Measurements from ENCODE around the gene HCFC1R1. TPM values are rescaled to one million over a fixed set of nuclear protein-coding genes. Genes with fewer than 3 reads are reported as not detected.

The HCFC1R1 gene, protein sequence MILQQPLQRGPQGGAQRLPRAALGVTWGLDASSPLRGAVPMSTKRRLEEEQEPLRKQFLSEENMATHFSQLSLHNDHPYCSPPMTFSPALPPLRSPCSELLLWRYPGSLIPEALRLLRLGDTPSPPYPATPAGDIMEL
- total RNA-seq = 27.3 and 35.7 TPM in 2 replicates

DNA sequence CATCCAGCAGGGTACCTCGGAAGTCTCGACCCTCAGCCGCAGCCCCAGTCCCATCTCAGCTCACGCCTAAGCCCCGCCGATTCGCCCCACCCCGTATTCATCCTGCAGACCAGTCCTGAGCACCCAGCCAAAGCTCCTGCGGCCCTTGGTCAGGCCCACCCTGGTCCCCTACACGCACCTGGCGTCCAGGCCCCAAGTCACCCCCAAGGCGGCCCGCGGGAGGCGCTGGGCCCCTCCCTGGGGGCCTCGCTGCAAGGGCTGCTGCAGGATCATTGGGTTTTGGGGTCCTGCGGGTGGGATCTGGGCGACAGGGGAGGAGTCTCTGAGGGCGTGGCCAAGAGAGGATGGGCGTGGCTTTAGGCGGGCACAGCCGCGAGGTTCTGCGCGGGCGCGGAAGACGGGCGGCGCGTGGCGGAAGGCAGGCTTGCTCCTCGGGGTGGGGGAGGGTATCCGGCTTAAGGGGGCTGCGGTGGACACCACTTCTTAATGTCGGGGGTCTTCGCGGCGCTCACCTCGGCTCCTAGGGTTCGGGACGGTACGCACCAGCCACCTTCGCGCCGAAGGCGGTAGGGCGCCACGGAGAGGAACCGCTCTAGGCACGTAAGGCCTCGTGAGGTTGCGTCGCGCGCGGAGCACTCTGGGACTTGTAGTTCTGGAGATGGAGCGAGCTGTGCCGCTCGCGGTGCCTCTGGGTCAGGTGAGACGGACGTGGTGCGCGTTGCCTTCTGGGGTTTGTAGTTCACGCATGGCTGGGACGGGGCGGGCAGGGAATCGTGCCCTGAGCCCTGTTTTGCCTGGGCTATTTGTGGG is at the start of gene HCFC1R1, which contains the start of gene THOC6:
HCFC1R1 (minus strand) TSS at position 274 of the 810 bp plus-strand sequence; CDS start at position 273, 1 bp downstream.
THOC6 (plus strand) TSS at position 367 of the 810 bp plus-strand sequence; CDS start at position 659, 292 bp downstream.

DNA sequence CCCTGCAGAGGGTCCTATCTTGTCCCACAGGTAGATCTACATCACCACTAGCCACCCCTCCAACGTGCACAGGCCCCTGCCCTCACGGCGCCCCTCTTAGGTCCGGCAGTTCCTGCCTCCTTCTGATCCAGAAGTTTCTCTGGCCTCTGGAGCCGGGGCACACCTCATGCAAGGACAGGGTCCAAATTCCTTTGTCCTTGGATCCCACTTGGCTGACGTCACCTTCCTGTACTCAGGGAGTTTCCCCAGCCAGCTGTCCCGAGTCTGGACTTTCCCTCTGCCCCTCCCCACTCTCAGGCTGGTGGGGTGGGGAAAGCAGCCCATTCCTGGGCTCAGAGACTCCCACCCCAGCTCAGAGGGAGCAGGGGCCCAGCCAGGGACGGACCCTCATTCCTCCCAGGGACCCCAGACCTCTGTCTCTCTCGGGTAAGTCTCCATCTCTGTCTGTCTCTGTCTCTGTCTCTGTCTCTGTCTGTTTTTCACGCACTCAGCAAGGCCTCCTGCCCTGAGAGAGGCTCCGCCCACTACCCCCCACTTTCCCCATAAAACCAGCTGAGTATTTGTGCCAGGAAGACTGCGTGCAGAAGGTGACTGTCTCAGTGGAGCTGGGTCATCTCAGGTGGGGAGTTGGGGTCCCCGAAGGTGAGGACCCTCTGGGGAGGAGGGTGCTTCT is 41.5 kb upstream of the HCFC1R1 start, which contains the start of gene IL32:
IL32 (plus strand) TSS at position 572 of the 673 bp plus-strand sequence. CDS start 172 bp downstream, outside the sequence.

DNA sequence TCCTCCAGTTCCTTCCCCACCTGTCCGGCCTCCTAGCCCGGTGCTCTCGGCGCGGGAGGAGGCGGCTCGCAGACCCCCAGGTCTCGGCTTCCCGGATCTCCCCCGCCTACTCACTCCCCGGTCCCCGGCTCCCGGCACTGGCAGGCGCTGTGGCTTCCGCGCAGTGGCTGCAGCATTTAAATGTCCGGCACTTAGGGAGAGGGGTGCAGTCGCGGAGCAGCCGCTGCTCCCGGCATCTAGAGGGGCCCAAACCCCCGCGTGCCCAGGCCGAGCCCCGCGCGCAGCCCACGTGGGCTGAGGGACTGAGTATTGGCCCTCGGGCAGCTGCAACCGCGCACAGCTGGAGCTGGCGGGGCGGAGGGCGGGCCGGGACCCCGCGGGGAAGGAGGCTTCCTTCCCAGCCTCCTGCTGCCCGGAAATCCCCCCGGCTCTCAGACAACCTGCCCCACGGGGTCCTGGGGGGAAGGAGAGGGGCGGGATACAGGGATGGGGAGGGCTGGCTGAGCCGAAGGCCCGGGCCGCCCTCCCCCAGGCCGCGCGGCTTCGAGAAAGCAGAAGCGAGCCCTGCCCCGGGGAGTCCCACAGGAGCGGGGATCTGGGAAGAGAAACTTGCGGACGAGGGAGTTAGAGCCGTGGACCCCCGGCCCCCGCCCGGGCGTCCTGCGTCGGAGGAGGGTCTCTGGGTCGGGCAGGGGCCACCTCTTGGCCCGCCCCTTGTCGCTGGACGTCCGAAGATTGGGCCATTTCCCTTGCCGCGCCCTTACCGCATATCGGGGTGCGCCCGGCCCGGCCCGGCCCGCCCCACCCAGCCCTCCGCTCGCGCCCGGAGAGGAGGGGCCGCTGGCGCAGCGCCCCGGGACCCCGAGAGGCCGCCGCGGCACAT is 22.3 kb upstream of the HCFC1R1 start, which contains the start of gene MMP25:
MMP25 (plus strand) TSS at position 804 of the 883 bp plus-strand sequence. CDS start 357 bp downstream, outside the sequence.

DNA sequence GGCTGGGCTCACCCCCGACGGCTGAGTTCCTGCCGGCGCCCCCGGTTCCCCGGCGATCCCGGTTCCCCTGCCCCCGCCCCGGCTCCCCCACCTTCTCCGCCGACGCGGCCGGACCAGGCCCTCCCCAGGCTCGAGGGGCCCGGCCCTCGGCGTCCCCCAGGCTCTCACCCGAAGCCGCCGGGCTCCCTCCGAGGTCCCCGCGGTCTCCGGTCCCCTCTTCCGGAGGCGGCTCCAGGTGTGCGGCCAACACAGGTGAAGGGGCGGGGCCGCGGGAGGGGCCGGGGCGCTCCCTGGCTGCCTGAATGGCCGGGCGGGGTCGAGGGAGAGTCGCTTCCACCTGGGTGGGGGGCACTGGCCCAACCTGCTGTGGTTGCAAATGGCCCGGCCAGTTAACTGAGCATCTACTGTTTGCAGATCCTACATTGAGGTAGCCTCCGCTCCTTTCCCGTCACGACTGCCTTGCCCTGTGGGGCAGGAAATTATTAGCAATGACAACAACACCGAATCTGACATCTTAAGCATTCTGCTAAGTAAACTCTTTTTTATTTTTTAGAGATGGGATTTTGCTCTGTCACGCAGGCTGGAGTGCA is 13.1 kb upstream of the HCFC1R1 start, which contains the start of gene BICDL2:
BICDL2 (minus strand) TSS at position 219 of the 590 bp plus-strand sequence. CDS start 1,448 bp downstream, outside the sequence.

DNA sequence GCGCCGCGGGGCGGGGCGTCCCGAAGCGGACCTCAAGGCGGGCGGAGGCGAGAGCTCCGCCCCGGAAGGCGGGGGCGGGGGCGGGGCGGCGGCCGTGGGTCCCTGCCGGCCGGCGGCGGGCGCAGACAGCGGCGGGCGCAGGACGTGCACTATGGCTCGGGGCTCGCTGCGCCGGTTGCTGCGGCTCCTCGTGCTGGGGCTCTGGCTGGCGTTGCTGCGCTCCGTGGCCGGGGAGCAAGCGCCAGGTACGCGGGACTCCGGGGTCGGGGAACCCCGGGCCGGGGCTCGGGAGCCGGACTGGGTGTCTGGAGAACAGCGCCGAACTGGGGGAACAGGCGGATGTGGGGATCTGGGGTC is 3.5 kb downstream of the HCFC1R1 start, which contains the start of gene TNFRSF12A:
TNFRSF12A (plus strand) TSS at position 122 of the 357 bp plus-strand sequence; CDS start at position 152, 30 bp downstream.

DNA sequence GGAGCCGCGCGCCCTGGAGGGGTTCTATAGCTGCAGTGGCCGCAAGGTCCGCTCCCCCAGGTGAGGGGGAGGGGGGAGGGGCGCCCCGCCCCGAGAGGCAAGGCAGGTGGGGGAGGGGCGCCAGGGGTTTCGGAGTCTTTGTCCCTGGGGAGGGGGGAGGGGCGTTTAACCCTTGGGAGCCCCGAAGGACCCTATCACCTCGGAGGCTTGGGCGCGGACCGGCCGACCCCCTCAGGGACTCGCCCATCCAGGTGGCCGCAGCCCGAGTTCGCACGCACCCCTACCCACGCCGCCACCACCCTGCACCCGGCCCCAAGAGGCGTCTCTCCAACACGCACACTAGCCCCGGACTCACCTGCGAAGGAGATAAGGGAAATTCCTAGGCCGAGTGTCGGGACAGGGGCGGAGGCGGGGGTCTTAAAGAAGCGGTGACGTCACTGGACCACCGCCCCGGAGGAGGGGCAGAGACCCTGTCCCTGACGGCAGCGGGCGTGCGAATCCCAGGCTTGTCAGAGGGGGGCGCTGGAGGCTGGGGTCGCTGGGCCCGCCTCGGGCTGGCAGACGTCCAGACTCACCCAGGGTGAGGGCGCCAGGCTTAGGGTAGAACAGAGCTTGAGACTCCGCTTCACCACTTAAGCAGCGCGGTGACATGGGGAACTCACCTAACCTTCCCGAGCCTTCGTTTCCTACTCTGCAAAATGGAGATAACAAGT is 5.8 kb downstream of the HCFC1R1 start, which contains the start of gene CLDN6:
CLDN6 (minus strand) TSS at position 390 of the 713 bp plus-strand sequence. CDS start 2,162 bp downstream, outside the sequence.

DNA sequence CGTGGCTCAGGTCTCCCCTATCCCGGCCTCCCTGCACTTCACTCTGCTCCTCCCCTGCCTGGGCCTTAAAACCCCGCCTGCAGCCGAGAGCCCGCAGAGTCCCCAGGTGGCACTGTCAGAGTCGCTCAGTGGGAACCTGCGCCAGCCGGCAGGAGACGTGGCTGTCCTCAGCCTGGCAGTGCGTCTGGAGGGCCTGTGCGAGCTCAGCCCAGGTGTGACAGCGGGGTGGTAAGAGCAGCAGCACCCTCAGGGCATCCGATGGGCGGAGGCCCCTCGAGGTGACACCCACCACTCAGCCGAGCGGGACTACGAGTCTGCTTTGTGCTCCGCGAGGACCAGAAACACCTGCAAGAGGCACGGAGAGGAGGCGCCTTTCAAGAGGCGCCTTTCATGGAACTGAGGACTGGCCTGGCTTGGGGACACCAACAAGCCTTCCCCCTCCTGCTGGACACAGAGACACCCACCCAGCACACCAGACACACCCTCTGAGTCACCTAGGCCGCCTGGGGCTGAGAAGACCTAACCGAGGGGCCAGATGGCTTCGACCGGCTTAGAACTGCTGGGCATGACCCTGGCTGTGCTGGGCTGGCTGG is 10.8 kb downstream of the HCFC1R1 start, which contains the start of gene CLDN9:
CLDN9 (plus strand) TSS at position 96 of the 593 bp plus-strand sequence; CDS start at position 536, 440 bp downstream.

DNA sequence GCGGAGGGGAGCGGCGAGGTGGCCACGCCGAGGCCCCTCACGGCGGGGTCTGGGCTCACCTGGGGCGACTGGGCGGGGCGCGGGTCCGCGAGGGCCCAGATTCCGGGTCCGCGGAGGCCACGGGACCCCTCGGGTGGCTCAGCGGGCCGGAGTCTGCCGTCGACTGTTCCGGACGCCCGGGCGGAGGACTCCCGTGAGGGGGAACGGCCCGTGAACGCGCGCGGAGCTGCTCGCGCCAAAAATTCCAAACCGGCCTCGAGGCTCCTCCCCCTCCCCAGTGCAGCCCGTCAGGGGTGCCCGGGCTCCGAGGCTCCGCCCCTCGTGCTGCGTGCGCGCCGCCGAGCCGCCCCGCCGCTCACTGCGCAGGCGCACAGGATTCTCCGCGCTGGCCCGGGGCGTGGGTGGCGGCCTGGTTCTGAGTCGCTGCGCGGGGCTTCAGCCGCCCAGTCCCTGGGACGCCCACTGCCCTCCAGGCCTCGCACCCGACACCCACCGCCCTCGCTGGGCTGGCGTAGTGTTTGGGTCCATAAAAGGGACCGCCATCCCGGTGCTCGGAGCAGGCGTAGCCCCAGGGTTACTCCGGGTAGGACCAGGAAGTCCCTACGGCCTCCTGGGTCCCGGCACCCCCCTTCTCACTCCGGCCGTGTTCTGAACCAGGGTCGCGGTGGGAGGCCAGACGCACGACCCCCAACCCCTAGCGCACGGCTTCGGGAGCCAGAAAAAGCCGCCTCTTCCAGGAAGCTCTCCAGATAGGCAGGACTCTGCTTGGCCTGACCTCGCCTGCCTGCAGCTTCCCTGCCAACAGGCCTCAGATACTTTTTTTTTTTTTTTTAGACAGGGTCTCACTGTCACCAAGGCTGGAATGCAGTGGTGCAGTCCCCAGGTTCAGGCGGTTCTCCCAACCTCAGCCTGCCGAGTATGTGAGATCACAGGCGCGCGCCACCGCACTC is 43.2 kb downstream of the HCFC1R1 start, which contains the start of gene PKMYT1:
PKMYT1 (minus strand) TSS at position 220 of the 950 bp plus-strand sequence. CDS start 789 bp downstream, outside the sequence.

Other genes with a start within 250 kb of the HCFC1R1 start
- 367 and 643 TPM in 2 replicates for gene ELOB, start 246.7 kb downstream of the HCFC1R1 start, total RNA-seq
- gene PRSS33, start 236.4 kb downstream of the HCFC1R1 start, total RNA-seq = not detected in 2 replicates
- not detected in 2 replicates for gene PRSS41, start 225.5 kb downstream of the HCFC1R1 start, total RNA-seq
- gene PRSS21, start 206.7 kb downstream of the HCFC1R1 start, total RNA-seq = 3.4 and 7.5 TPM in 2 replicates
- 3.0 and 3.2 TPM in 2 replicates for gene ZG16B, start 193.6 kb downstream of the HCFC1R1 start, total RNA-seq
- gene PRSS22, start 165.8 kb downstream of the HCFC1R1 start, total RNA-seq = 21.6 and 23.4 TPM in 2 replicates
- 74.3 and 115 TPM in 2 replicates for gene FLYWCH2, start 140.7 kb downstream of the HCFC1R1 start, total RNA-seq
- 38.6 and 46.0 TPM in 2 replicates for gene FLYWCH1, start 112.0 kb downstream of the HCFC1R1 start, total RNA-seq
- 22.7 and 23.4 TPM in 2 replicates for gene KREMEN2, start 59.7 kb downstream of the HCFC1R1 start, total RNA-seq
- gene PAQR4, start 54.6 kb downstream of the HCFC1R1 start, total RNA-seq = 20.6 and 27.6 TPM in 2 replicates
- gene PKMYT1, start 43.5 kb downstream of the HCFC1R1 start, total RNA-seq = 52.6 and 82.7 TPM in 2 replicates
- 0.49 TPM in 1 of 2 replicates, not detected in the other for gene CLDN9, start 11.0 kb downstream of the HCFC1R1 start, total RNA-seq
- gene CLDN6, start 5.8 kb downstream of the HCFC1R1 start, total RNA-seq = 0.63 and 0.70 TPM in 2 replicates
- 298 and 319 TPM in 2 replicates for gene TNFRSF12A, start 3.6 kb downstream of the HCFC1R1 start, total RNA-seq
- gene THOC6, start 93 bp upstream of the HCFC1R1 start, total RNA-seq = 35.3 and 36.5 TPM in 2 replicates
- 18.6 and 24.9 TPM in 2 replicates for gene BICDL2, start 13.0 kb upstream of the HCFC1R1 start, total RNA-seq
- 0.46 and 0.56 TPM in 2 replicates for gene MMP25, start 22.6 kb upstream of the HCFC1R1 start, total RNA-seq
- gene IL32, start 41.7 kb upstream of the HCFC1R1 start, total RNA-seq = 10.1 and 10.9 TPM in 2 replicates
- gene ZSCAN10, start 75.4 kb upstream of the HCFC1R1 start, total RNA-seq = not detected in 2 replicates
- 18.0 and 20.3 TPM in 2 replicates for gene ZNF205, start 88.6 kb upstream of the HCFC1R1 start, total RNA-seq
- gene ZNF213, start 111.1 kb upstream of the HCFC1R1 start, total RNA-seq = 4.9 and 9.0 TPM in 2 replicates
- gene OR1F1, start 164.3 kb upstream of the HCFC1R1 start, total RNA-seq = 0.78 TPM in 1 of 2 replicates, not detected in the other
- gene ZNF200, start 211.2 kb upstream of the HCFC1R1 start, total RNA-seq = 5.0 and 5.7 TPM in 2 replicates
- gene MEFV, start 232.7 kb upstream of the HCFC1R1 start, total RNA-seq = under 0.01 TPM in 1 of 2 replicates, not detected in the other

All from airway epithelial cell (primary cell).